GM12892 (cell line): ENCODE measurements around the gene ALDH8A1.
"Not testable (repeated sequence)": the region's sequence is repeated elsewhere in the genome, so short reads cannot be mapped to it uniquely, and the experiment has no call there.

Experiments used
- POLR2AphosphoS5 ChIP-seq: IDR thresholded peaks from 2 replicates; pipeline ENCODE4 v1.6.1; 2011; ENCODE audit warnings: low read depth, low read length, control low read depth
- TAF1 ChIP-seq: IDR thresholded peaks from 2 replicates; pipeline ENCODE4 v1.6.1; 2011; ENCODE audit warnings: low read depth, mild to moderate bottlenecking, control low read depth, low read length, borderline replicate concordance

GRCh38 chr6:134904731-134905130, 45.2 kb downstream of the ALDH8A1 start:
- TF ChIP-seq TAF1, POLR2AphosphoS5: not testable (repeated sequence)
